Nephron (organoid): ENCODE measurements around the gene IFI44.

ENCODE experiments used
- H3K27ac Mint-ChIP-seq, 3 experiments: 2 replicates each; pipeline ENCODE4 v1.8.0; 2020; ENCODE audit warnings: mixed read lengths in 3 of 3, mild to moderate bottlenecking in 2 of 3, moderate library complexity in 1 of 3
- H3K27me3 Mint-ChIP-seq: 2 replicates; pipeline ENCODE4 v1.8.0; 2021; ENCODE audit warnings: low read depth, mild to moderate bottlenecking, moderate library complexity, mixed read lengths
- H3K36me3 Mint-ChIP-seq: 2 replicates; pipeline ENCODE4 v1.8.0; 2020; ENCODE audit warnings: low read depth, mixed read lengths
- H3K4me1 Mint-ChIP-seq: 2 replicates; pipeline ENCODE4 v1.8.0; 2020; ENCODE audit warnings: mixed read lengths
- H3K4me3 Mint-ChIP-seq, 3 experiments: 2 replicates each; pipeline ENCODE4 v1.8.0; 2020; ENCODE audit warnings: mild to moderate bottlenecking in 3 of 3, mixed read lengths in 3 of 3, moderate library complexity in 2 of 3
- H3K9me3 Mint-ChIP-seq: 2 replicates; pipeline ENCODE4 v1.8.0; 2020; ENCODE audit warnings: mixed read lengths
- TF ChIP-seq, protein P1 (sequence below), 3 experiments: fragments of 200-600 bp; sonication (generic); IDR thresholded peaks; one replicate each; pipeline ENCODE4 v1.5.0; 2021; ENCODE audit warnings: antibody characterized with exemption in 3 of 3; ENCODE audit not compliant: unreplicated experiment in 3 of 3

The IFI44 gene

DNA sequence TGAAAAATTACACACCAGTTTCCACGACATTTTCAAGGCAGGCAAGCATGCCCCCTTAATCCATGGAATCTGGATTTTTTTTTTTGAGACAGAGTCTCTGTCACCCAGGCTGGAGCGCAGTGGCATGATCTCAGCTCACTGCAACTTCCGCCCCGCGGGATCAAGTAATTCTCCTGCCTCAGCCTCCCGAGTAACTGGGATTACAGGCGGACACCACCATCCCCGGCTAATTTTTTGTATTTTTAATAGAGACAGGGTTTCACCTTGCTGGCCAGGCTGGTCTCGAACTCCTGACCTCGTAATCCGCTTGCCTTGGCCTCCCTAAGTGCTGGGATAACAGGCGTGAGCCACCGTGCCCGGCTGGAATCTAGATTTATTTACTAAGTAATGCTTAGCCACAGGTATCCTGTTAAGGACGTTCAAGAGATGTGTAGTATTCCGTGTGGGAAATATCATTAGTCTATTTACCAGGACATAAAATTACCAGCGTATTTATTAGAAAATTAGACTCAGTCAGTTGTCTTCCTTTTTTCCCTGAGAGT, 2.5 kb downstream of the IFI44 start:
- TF ChIP-seq, protein P1, sequence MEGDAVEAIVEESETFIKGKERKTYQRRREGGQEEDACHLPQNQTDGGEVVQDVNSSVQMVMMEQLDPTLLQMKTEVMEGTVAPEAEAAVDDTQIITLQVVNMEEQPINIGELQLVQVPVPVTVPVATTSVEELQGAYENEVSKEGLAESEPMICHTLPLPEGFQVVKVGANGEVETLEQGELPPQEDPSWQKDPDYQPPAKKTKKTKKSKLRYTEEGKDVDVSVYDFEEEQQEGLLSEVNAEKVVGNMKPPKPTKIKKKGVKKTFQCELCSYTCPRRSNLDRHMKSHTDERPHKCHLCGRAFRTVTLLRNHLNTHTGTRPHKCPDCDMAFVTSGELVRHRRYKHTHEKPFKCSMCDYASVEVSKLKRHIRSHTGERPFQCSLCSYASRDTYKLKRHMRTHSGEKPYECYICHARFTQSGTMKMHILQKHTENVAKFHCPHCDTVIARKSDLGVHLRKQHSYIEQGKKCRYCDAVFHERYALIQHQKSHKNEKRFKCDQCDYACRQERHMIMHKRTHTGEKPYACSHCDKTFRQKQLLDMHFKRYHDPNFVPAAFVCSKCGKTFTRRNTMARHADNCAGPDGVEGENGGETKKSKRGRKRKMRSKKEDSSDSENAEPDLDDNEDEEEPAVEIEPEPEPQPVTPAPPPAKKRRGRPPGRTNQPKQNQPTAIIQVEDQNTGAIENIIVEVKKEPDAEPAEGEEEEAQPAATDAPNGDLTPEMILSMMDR (IDR thresholded peaks at IDR 0.05; ENCODE audit: unreplicated experiment in 3 of 3): no peak
- peaks cover 11% of the 10 kb centered on the region for H3K9me3 Mint-ChIP-seq
- no peaks in the 10 kb centered on the region for H3K27me3 Mint-ChIP-seq
- H3K4me1 Mint-ChIP-seq: peaks cover 35% of the 10 kb centered on the region
- H3K4me3 Mint-ChIP-seq: peak overlapping the region in 2 of 3 experiments; percentile 26 to 86
- H3K36me3 Mint-ChIP-seq: peaks cover 3% of the 10 kb centered on the region
- peak overlapping the region in 2 of 3 experiments; percentile 81 to 82 for H3K27ac Mint-ChIP-seq

DNA sequence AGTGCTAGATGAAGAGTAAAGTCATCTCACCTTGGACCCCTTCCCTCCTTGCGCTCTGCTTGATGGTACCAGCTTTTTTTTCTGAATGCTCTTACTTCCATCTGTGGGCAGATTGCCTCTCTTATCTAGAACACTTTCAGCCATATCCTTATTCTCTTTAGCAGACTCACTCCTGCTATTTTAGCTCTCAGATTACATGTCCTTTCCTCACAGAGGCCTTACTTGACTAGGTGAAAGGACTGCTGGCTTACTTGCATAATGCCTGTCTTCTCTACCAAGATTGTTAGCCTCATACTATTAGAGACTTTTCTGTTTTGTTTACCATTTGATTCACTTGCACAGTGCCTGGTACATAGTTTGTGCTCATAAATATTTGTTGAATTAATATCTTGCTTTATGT, 9.3 kb downstream of the IFI44 start:
- Mint-ChIP-seq H3K27me3 (no peaks in the 10 kb centered on the region), H3K27ac (no peak overlapping the region), H3K9me3 (no peaks in the 10 kb centered on the region), H3K4me3 (no peak overlapping the region), H3K36me3 (no peaks in the 10 kb centered on the region), H3K4me1 (no peaks in the 10 kb centered on the region)
- TF ChIP-seq, protein P1 (IDR thresholded peaks at IDR 0.05; ENCODE audit: unreplicated experiment in 3 of 3): no peak

DNA sequence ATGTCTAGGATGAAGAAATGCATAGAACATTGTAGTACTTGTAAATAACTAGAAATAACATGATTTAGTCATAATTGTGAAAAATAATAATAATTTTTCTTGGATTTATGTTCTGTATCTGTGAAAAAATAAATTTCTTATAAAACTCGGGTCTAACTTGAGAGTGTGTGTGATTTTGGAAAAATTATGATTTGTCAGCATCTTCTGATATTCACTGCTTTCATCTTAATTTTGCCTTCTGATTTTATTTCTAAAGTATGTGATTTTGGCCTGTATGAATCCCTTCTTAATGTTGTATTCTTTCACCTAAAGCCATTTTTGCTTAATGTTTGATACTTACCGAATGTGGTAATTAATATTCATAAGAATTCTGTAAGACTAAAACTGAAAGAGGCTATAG, 14.3 kb downstream of the IFI44 start:
- H3K27ac Mint-ChIP-seq: no peak overlapping the region
- H3K36me3 Mint-ChIP-seq: no peaks in the 10 kb centered on the region
- H3K9me3 Mint-ChIP-seq: no peaks in the 10 kb centered on the region
- H3K27me3 Mint-ChIP-seq: no peaks in the 10 kb centered on the region
- H3K4me3 Mint-ChIP-seq: no peak overlapping the region
- TF ChIP-seq, protein P1 (IDR thresholded peaks at IDR 0.05; ENCODE audit: unreplicated experiment in 3 of 3): no peak
- H3K4me1 Mint-ChIP-seq: no peaks in the 10 kb centered on the region

DNA sequence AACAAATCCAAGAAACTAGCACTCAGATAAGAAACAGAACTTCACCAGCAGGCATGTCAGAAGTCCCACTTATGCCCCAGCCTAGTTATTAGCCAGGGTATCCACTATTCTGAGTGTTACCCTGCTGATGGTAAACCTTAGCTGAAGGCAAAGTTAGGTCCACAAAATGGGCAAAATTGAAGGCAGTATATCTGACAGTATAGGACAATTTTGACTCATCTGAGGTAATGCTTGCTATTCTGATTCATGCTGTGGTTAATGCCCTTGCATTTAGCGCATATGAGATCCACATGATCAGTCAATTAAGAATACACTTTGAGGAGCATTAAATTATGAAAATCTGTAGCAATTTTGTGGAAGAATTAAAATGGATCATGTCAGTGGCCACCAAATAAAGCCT, 15.1 kb downstream of the IFI44 start:
- H3K27me3 Mint-ChIP-seq: no peaks in the 10 kb centered on the region
- H3K4me1 Mint-ChIP-seq: no peaks in the 10 kb centered on the region
- no peak overlapping the region for H3K27ac Mint-ChIP-seq
- H3K4me3 Mint-ChIP-seq: no peak overlapping the region
- no peaks in the 10 kb centered on the region for H3K36me3 Mint-ChIP-seq
- TF ChIP-seq, protein P1 (IDR thresholded peaks at IDR 0.05; ENCODE audit: unreplicated experiment in 3 of 3): no peak
- no peaks in the 10 kb centered on the region for H3K9me3 Mint-ChIP-seq

- Mint-ChIP-seq H3K4me1 (no peaks in the 10 kb centered on the region), H3K27me3 (no peaks in the 10 kb centered on the region), H3K27ac (no peak overlapping the region), H3K36me3 (no peaks in the 10 kb centered on the region), H3K4me3 (no peak overlapping the region), H3K9me3 (no peaks in the 10 kb centered on the region)
- TF ChIP-seq, protein P1 (IDR thresholded peaks at IDR 0.05; ENCODE audit: unreplicated experiment in 3 of 3): no peak
Measured at GRCh38 chr1:78665809-78666208, 16.2 kb downstream of the IFI44 start.

DNA sequence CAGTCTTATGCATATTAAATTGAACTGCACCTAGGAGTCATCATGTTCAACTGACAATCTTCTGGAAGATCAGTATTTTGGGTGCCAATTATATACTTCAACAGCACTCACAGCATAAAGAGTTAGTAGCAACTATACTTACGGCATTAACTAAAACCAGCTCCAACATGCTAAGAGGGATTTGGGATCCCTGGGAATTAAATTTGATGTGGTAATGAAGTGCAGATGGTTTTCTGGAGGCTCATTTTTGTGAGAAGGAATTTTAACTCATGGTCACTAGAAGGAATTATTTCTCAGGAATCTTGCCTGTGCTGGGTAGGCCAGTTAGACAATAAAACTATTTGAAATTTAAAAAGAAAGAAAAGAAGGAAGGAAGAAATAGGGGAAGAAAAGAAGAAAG, 18.3 kb downstream of the IFI44 start:
- Mint-ChIP-seq H3K27me3 (no peaks in the 10 kb centered on the region), H3K36me3 (no peaks in the 10 kb centered on the region), H3K9me3 (no peaks in the 10 kb centered on the region), H3K4me1 (no peaks in the 10 kb centered on the region), H3K27ac (peak overlapping the region in 1 of 3 experiments; percentile 8), H3K4me3 (no peak overlapping the region)
- TF ChIP-seq, protein P1 (IDR thresholded peaks at IDR 0.05; ENCODE audit: unreplicated experiment in 3 of 3): no peak
